HUES48 (cell line): ENCODE results near the gene IGSF23.

Experiments used
- H3K27ac ChIP-seq: one replicate; pipeline ENCODE4 v1.7.0; 2013; ENCODE audit warnings: low read depth, low read length, inconsistent platforms
- H3K27me3 ChIP-seq: 2 replicates; pipeline ENCODE4 v1.6.1; 2013; ENCODE audit warnings: mild to moderate bottlenecking, low read length; ENCODE audit not compliant: control insufficient read depth, insufficient read depth
- H3K36me3 ChIP-seq: 2 replicates; pipeline ENCODE4 v1.6.1; 2013; ENCODE audit warnings: low read length; ENCODE audit not compliant: control insufficient read depth, insufficient read depth
- H3K4me1 ChIP-seq: 2 replicates; pipeline ENCODE4 v1.6.1; 2013; ENCODE audit warnings: mild to moderate bottlenecking, low read length; ENCODE audit not compliant: control insufficient read depth, insufficient read depth
- H3K4me3 ChIP-seq: 2 replicates; pipeline ENCODE4 v1.5.1; 2013; ENCODE audit warnings: mild to moderate bottlenecking, low read depth, low read length
- H3K9ac ChIP-seq: 2 replicates; pipeline ENCODE4 v1.6.1; 2013; ENCODE audit warnings: mild to moderate bottlenecking, low read depth, low read length, moderate library complexity
- H3K9me3 ChIP-seq: 2 replicates; pipeline ENCODE4 v1.6.1; 2013; ENCODE audit warnings: low read length; ENCODE audit not compliant: control insufficient read depth, insufficient read depth

Gene IGSF23

GRCh38 chr19:44685877-44686276 lies 72.5 kb downstream of the IGSF23 start:
- no peak overlapping the region for H3K4me3 ChIP-seq
- peaks cover 5% of the 10 kb centered on the region; the same call in 1 of the 2 replicates for H3K4me1 ChIP-seq
- H3K9me3 ChIP-seq: no peaks in the 10 kb centered on the region
- no peaks in the 10 kb centered on the region for H3K27me3 ChIP-seq
- no peaks in the 10 kb centered on the region for H3K36me3 ChIP-seq
- no peak overlapping the region for H3K9ac ChIP-seq
- no peak overlapping the region for H3K27ac ChIP-seq
